Fibroblast of lung (primary cell): ENCODE data around the gene SORCS2. TPM values are rescaled to one million over a fixed set of nuclear protein-coding genes. Genes with fewer than 3 reads are reported as not detected.

Experiments used
- DNase-seq, 2 donors: peaks; one replicate each; pipeline versions ENCODE4 v3.0.0 to v3.0.0-alpha.2; 2010; ENCODE audit warnings: low read depth in 2 of 2
- H2AFZ ChIP-seq: 2 replicates; pipeline ENCODE4 v1.5.1; 2012; ENCODE audit warnings: low read length, control low read depth, inconsistent platforms
- H3K27ac ChIP-seq: 2 replicates; pipeline ENCODE4 v1.5.1; 2011; ENCODE audit warnings: low read length, control low read depth; ENCODE audit not compliant: insufficient read depth
- H3K27me3 ChIP-seq: 2 replicates; pipeline ENCODE4 v1.5.1; 2011; ENCODE audit warnings: mild to moderate bottlenecking, low read length; ENCODE audit not compliant: control insufficient read depth, insufficient read depth
- H3K36me3 ChIP-seq: 2 replicates; pipeline ENCODE4 v1.5.1; 2011; ENCODE audit warnings: low read length; ENCODE audit not compliant: control insufficient read depth, insufficient read depth
- H3K4me1 ChIP-seq: 2 replicates; pipeline ENCODE4 v1.5.1; 2011; ENCODE audit warnings: low read length; ENCODE audit not compliant: control insufficient read depth, insufficient read depth; ENCODE audit errors: extremely low read depth
- H3K4me2 ChIP-seq: 2 replicates; pipeline ENCODE4 v1.5.1; 2011; ENCODE audit warnings: low read length, control low read depth; ENCODE audit not compliant: insufficient read depth; ENCODE audit errors: extremely low read depth
- H3K4me3 ChIP-seq, 4 experiments: fragments of 200-600 bp in 1 of 4; sonication (generic) in 1 of 4; replicated peaks in 1 of 4; 2 replicates each; pipeline ENCODE4 v1.5.1; 2011 to 2016; ENCODE audit warnings: low read length in 4 of 4, low read depth in 3 of 4, mild to moderate bottlenecking in 3 of 4, control low read depth in 2 of 4, inconsistent platforms in 1 of 4, mixed read lengths in 1 of 4; ENCODE audit not compliant: insufficient read depth in 1 of 4; ENCODE audit errors: control extremely low read depth in 1 of 4
- H3K79me2 ChIP-seq: 2 replicates; pipeline ENCODE4 v1.5.1; 2012; ENCODE audit warnings: mild to moderate bottlenecking, low read length, inconsistent platforms; ENCODE audit not compliant: control insufficient read depth, insufficient read depth
- H3K9ac ChIP-seq: 2 replicates; pipeline ENCODE4 v1.5.1; 2011; ENCODE audit warnings: mild to moderate bottlenecking, low read length, control low read depth; ENCODE audit not compliant: insufficient read depth
- H3K9me3 ChIP-seq: 2 replicates; pipeline ENCODE4 v1.5.1; 2012; ENCODE audit warnings: low read depth, low read length; ENCODE audit not compliant: control insufficient read depth, insufficient read depth
- H4K20me1 ChIP-seq: 2 replicates; pipeline ENCODE4 v1.5.1; 2011; ENCODE audit warnings: low read length; ENCODE audit not compliant: control insufficient read depth, insufficient read depth; ENCODE audit errors: extremely low read depth
- EZH2 ChIP-seq: IDR thresholded peaks from 2 replicates; pipeline ENCODE4 v1.5.1; 2012; ENCODE audit warnings: low read length, control low read depth, mild to moderate bottlenecking; ENCODE audit errors: missing control alignments
- polyA plus RNA-seq, 2 donors: library from polyadenylated mRNA; depleted of rRNA in 1 of 2; stranded (reverse) in 1 of 2; unstranded in 1 of 2; fragments of >200 nt; gene quantifications; 2 replicates each; pipeline ENCODE4 v1.2.1, GENCODE V29; 2011 to 2012; ENCODE audit warnings: missing spikeins in 1 of 2
- total RNA-seq: library from RNA; depleted of rRNA; stranded (reverse); fragments of >200 nt; gene quantifications from 2 replicates; pipeline ENCODE4 v1.2.1, GENCODE V29; 2014
- TF ChIP-seq, protein P1 (sequence below), 2 donors: IDR thresholded peaks in 1 of 2; conservative IDR thresholded peaks in 1 of 2; 1 replicate in 1 of 2; 2 replicates in 1 of 2; pipeline ENCODE4 v1.5.1; 2011 to 2012; ENCODE audit warnings: low read length in 2 of 2, control low read depth in 1 of 2, inconsistent platforms in 1 of 2, low read depth in 1 of 2, mild to moderate bottlenecking in 1 of 2

The SORCS2 gene
- total and polyA plus RNA-seq, 2 donors (not counting 1 experiment from before 2014, with no cell fraction given), result 0.17 to 0.41 TPM

DNA sequence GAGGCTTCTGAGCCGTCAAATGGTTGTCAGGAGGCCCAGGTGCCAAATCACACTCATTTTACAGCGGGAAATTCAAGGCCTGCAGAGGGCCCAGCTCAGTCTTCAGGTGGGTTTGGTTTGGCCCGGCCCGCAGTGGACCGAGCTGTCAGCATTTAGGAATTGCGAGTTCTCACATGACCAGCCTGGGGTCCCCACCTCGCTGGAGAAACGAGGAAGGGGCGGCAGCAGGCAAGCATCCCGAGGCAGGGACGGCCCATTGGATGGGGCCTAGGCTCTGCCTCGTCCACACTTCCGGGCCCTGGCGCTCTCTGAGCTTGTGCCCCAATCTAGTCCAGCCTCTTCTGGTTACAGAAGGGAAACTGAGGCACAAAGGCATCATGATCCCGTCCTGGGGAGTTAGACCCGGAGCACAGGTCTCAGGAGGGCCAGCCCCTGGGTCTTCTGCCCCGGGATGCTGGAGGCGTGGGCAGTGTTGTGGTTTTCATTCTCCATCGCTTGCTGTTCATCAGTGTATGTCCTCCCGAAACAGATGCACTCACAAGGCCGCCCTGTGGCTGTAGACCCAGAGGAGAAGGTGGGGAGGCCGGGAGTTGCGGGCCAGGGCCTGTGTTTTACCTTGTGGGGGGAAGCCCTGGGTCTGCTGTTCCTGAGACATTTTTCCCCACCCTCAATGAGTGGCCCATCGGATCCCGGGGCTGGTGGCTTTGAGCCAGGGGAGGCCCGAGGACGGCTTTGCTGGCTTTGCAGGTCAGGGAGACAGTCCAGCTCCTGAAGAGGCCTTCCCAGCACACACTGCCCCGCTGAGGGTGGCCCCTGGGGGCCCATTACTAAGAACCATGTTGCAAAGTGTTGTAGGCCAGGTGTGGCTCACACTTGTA is 233.5 kb downstream of the SORCS2 start:
- no peaks in the 10 kb centered on the region for H3K4me1 ChIP-seq
- no peak for DNase-seq

DNA sequence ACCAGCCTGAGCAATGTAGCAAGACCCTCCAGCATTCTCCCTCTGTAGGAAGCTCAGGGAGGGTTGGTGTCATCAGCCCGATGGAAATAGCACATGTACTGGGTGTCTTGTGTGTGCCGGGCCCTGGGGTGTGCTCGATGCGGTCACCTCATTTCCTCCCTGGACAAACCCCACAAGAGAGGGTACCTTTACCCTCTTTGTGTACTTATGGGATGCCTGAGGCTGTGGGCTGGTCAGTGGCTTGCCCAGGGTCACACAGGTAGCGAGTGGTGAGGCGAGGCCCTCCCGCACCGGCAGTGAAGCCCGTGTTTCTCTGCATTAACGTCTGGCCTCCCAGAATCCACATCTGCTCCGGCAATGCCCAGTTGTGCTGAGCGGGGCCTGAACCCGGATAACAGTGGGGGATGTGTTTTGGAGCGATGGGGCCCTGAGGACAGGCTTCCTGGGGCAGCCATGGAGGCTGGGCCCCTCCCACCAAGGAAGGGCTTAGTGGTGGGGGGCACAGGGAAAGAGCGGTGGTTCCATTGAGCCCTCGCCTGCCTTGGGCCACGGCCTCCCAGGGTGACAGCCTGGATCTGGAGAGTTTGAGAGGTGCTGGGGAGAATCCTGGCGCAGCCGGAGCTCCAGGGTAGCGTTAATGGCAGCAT is 234.3 kb downstream of the SORCS2 start:
- TF ChIP-seq, protein P1, sequence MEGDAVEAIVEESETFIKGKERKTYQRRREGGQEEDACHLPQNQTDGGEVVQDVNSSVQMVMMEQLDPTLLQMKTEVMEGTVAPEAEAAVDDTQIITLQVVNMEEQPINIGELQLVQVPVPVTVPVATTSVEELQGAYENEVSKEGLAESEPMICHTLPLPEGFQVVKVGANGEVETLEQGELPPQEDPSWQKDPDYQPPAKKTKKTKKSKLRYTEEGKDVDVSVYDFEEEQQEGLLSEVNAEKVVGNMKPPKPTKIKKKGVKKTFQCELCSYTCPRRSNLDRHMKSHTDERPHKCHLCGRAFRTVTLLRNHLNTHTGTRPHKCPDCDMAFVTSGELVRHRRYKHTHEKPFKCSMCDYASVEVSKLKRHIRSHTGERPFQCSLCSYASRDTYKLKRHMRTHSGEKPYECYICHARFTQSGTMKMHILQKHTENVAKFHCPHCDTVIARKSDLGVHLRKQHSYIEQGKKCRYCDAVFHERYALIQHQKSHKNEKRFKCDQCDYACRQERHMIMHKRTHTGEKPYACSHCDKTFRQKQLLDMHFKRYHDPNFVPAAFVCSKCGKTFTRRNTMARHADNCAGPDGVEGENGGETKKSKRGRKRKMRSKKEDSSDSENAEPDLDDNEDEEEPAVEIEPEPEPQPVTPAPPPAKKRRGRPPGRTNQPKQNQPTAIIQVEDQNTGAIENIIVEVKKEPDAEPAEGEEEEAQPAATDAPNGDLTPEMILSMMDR (conservative IDR thresholded peaks at IDR 0.05 in 1 of 2, IDR thresholded peaks at IDR 0.05 in 1 of 2; ENCODE audit: low read depth in 1 of 2, low read length in 2 of 2), result no peak
- no peak for TF ChIP-seq EZH2
- Histone ChIP-seq H3K27ac (no peak overlapping the region), H3K4me2 (no peak overlapping the region), H3K4me3 (no peak overlapping the region), H3K36me3 (no peaks in the 10 kb centered on the region), H3K9ac (no peak overlapping the region), H3K4me1 (no peaks in the 10 kb centered on the region), H3K79me2 (no peaks in the 10 kb centered on the region), H3K27me3 (no peaks in the 10 kb centered on the region), H4K20me1 (no peaks in the 10 kb centered on the region), H3K9me3 (no peaks in the 10 kb centered on the region), H2AFZ (no peak overlapping the region)
- DNase-seq, result no peak

More for the DNA sequence above, 233.5 kb downstream of the SORCS2 start:
- H3K9me3 ChIP-seq, result no peaks in the 10 kb centered on the region
- H3K4me3 ChIP-seq, result no peak overlapping the region
- no peak overlapping the region for H3K4me2 ChIP-seq
- no peaks in the 10 kb centered on the region for H3K79me2 ChIP-seq
- H3K27ac ChIP-seq, result no peak overlapping the region
- TF ChIP-seq, protein P1 (conservative IDR thresholded peaks at IDR 0.05 in 1 of 2, IDR thresholded peaks at IDR 0.05 in 1 of 2; ENCODE audit: low read depth in 1 of 2, low read length in 2 of 2), result no peak
- no peak for TF ChIP-seq EZH2
- no peak overlapping the region for H3K9ac ChIP-seq
- H3K27me3 ChIP-seq, result no peaks in the 10 kb centered on the region
- H3K36me3 ChIP-seq, result no peaks in the 10 kb centered on the region
- H4K20me1 ChIP-seq, result no peaks in the 10 kb centered on the region
- no peak overlapping the region for H2AFZ ChIP-seq

DNA sequence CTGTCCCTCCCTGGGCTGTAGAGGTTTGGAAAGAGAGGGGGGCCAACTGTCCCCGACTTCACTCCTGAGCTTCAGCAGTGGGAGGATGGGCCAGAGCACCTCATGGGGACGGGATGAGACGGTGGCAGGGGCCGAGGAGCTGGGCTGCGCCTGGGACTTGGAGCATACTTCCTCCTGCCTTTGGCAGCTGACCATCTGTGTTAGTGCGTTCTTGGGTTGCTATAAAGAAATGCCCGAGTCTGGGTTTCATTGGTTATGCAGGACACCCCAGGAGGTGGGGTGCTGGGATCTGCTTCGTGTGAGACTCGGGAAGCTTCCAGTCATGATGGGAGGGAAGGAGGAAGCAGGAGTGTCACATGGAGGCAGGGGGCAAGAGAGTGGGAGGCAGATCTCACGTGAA is 235.0 kb downstream of the SORCS2 start:
- Histone ChIP-seq H3K4me2 (no peak overlapping the region), H3K4me1 (no peaks in the 10 kb centered on the region), H4K20me1 (no peaks in the 10 kb centered on the region), H3K27ac (no peak overlapping the region), H3K9me3 (no peaks in the 10 kb centered on the region), H3K36me3 (no peaks in the 10 kb centered on the region), H3K79me2 (no peaks in the 10 kb centered on the region), H3K9ac (no peak overlapping the region), H3K27me3 (no peaks in the 10 kb centered on the region), H3K4me3 (no peak overlapping the region), H2AFZ (no peak overlapping the region)
- TF ChIP-seq EZH2, result no peak
- TF ChIP-seq, protein P1 (conservative IDR thresholded peaks at IDR 0.05 in 1 of 2, IDR thresholded peaks at IDR 0.05 in 1 of 2; ENCODE audit: low read depth in 1 of 2, low read length in 2 of 2), result no peak
- no peak for DNase-seq
